GM21737 (cell line): ENCODE measurements around the gene TRIM29.

Source experiments
- ATAC-seq: cut with Tn5 transposase; IDR thresholded peaks from one replicate; pipeline ENCODE4 v1.9.1; 2021; ENCODE audit warnings: mild to moderate bottlenecking, moderate library complexity; ENCODE audit not compliant: unreplicated experiment

The TRIM29 gene

DNA sequence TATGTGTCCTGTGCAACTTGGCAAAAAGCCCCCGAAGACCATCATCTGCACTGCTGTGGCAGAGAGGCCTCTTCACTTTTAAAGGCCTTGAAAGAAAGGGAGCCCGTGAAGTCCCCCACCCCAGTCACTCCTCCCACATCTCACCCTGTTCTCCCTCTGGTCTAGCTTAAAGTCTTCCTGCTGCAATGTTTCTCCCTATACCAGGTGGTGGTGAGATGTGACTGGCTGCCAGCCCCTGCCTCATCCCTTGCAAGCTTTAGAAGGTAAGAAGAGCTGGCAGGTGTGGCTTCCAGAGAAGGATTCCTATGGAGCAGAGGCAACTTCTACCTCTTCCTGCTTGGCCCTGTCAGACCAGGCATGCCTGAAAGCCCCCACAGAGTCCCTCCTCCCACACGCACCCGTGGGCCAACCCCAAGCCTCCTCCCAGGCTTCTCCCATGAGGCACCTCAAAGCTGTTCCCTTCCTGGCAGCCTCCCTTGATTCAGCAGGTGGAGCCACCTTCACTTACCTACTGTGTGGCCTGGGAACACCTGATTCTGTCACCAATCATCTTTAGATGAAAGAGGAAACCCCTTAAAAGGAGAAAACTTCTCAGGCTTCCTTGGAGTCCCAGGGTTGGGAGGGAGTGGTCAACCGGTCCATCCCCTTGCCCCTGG lies 4.0 kb upstream of the TRIM29 start:
- no peak for ATAC-seq

DNA sequence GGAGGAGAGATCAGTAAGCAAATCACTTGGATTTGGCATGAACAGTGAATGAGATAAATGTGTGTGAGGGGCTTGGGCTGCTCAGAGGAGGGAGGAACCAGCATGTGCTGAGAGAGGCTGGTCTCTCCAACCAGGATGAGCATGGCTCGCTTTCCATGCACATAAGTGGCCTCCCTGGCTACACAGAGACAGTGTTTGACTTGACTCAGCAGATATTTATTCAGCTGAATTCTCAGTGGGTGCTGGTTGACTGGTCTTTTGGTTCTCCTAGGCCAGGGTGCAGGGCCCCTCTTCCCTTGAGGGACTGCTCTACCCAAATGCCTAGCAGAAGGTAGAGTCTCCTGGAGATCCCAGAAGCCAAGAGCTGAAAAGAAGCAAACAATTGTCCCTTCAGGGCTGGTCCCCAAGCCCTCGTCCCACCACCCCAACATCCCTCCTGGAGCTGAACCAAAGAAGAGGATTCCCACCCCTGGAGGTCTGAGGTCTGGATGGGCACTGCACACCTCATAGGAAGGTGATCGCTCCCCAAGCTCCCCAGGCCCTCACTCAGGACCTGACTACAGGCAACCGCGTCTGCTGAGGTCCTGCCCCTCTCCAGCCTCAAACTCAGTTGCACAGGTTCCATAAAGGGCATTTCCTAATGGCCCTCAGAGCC lies 3.3 kb upstream of the TRIM29 start:
- no peak for ATAC-seq

DNA sequence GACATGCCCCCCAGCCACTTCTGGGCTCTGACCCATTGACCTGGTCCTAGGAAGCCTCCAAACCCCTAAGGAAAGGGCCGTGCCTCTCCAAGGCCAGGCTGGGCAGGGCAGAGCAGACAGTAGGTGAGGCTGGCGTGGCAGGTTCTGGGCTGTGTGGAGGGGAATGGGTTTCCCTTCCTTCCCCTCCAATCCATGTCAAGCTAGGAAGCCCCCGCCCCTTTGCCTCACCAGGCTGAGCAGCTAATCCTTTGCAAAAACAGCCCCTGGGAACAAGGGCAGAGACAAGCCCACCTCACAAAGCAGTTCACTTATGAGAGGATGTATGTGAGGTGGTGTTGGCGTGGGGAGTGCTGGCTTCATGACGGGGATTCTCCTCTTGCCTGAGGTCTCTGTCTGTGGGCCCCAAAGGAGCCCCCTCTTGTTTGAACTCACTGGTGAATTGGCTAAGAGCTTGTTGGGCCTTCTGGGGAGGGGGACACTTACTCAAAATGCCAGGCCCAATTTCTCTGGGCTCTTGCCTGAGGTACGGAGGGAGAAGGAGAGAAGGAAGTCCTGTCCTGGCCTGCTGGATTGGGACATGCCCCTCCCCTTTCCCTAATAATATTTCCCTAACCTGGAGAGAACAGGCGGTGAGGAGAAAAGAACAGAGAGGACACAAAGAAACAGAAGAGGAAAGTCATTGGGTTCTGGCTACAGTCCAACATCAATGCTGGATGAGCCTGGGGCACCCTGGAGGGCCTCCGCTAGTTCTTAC lies 1.6 kb upstream of the TRIM29 start:
- ATAC-seq = no peak

DNA sequence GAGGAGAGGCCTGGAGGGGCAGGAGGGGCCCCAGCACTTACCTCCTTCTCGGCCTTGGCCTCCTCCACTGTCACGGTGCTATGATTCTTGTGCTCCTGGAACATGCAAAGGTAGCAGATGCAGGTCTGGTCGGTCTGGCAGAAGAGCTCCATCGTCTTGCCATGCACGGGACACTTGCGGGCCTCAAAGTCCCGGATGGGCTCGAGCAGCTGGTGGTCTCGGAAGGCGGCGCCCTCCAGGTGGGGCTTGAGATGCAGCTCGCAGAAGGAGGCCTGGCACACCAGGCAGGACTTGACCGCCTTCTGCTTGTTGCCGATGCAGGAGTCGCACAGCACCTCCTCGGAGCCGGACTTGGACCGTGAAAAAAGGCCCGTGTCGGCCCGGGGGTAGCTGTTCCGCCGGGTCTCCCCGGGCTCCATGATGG lies 714 bp downstream of the TRIM29 start:
- ATAC-seq = no peak

DNA sequence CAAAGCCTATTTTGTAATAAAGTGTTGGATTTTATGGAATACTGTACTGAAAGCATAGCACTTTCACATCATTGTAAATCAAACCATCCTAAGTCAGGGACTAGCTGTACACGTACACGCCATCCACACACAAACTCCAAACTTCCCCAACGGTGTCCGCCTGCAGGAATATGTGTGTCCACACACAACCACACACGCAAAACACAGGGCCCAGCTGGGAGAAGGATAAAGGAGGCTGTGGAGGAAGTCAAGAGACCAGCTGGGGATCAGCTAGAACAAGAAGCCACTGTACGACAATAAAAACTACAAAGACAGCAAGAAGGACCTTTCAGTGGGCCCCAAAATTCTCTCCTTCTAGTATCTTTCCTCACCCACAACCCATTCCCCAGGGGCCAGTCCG lies 1.6 kb downstream of the TRIM29 start:
- no peak for ATAC-seq

DNA sequence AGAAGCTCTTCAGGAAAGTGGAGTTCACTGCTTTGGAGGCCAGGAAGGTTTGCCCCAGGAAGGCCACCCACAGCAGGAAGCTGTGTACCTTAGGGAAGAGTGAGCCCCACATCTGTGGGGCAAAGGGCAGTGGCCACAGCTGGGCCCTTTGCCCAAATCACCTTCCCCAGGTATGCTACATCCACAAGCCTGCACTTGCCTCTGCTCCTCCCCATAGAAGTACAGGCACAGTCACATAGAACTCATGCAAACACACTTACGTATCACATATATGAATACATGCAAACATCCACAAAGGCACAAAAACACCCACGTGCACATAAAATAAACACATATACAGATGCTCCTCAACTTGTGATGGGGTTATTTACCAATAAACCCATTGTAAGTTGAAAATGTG lies 2.1 kb downstream of the TRIM29 start:
- no peak for ATAC-seq

DNA sequence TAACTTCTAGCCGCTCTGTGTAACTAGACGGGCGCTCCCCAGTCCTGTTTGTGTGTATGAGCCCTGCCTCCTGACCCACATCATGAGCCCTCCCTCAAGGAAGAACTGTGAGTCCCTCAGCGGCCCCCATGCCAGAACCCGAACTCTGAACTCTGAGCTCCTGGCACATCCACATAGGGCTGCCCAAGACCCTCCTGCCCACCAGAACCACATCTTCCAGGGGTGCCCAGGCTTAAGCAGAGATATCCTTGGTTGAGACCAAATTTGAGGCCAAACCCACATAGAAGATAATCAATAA lies 3.0 kb downstream of the TRIM29 start:
- no peak for ATAC-seq

- ATAC-seq = no peak
Observed at GRCh38 chr11:120134106-120134930, 3.6 kb downstream of the TRIM29 start.

DNA sequence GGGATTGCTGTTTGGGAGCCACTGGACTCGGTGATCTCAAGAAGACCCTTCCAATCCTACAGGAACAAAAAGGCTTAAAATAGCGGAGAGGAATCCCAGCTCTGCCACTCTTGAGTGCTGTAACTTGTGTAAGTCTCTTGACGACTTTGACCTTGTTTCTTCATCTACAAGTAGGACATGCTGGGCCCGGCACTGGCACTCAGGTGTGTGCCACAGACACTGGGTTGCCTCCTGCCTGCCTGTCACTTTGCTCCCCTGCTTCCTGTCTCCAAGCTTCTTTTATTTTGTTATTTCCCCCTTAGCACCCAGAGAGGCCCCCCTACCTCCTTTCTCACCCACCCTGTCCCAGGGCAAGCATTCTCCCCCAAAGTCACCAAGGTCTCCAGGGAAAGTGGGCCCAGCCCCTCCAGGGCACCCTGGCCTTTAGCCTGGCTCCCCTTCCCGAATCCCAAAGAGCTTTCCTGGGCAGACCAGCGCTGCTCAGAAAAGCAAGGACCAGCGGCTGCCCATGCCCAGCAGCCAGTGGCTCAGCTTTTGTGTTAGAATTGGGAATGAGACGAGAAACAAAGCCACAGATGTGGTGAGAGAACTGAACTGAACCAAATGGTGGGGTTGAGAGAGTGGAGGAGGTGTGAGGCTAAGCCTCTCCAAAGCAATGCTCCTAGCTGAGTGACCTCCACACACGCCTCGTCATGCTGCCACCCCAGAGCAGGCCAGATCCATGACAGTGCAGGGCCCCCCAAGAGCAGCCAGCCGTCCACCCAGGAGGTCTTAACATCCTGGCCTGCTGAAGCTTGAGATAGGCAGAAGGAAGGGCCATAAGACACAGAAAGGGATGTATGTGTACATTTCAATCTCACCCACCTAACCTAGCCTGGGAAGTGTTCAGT lies 4.5 kb downstream of the TRIM29 start:
- no peak for ATAC-seq

- ATAC-seq = no peak
Observed at GRCh38 chr11:120132645-120133185, 5.2 kb downstream of the TRIM29 start.

GRCh38 chr11:120131941-120132644 lies 5.8 kb downstream of the TRIM29 start:
- ATAC-seq = no peak

- ATAC-seq = no peak
Observed at GRCh38 chr11:120130991-120131760, 6.7 kb downstream of the TRIM29 start.

GRCh38 chr11:120130176-120130980 lies 7.5 kb downstream of the TRIM29 start:
- ATAC-seq = no peak

GRCh38 chr11:120129570-120129969 lies 8.3 kb downstream of the TRIM29 start:
- no peak for ATAC-seq

GRCh38 chr11:120128392-120129119 lies 9.4 kb downstream of the TRIM29 start:
- ATAC-seq = no peak

- no peak for ATAC-seq
Observed at GRCh38 chr11:120127236-120127635, 10.7 kb downstream of the TRIM29 start.

DNA sequence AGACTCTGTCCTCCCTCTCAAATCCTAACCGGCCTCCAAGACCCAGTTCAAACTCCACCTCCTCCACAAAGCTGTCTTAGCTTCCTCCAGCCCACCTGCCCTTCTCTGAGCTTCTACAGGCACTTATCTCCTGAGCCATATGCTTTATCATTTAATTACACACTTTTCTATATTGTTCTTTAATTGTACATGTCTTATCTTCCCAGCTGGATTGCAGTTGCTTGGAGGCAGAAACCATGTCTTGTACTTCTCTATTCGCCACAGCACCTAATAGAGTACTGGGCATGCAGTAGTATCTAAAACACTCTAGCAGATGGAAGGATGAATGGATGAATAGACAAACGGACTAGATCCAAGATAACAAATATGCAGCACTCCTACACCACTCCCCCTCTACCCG lies 11.3 kb downstream of the TRIM29 start:
- no peak for ATAC-seq
